ENCODE measurements around the gene ADAMTSL2. TPM values are rescaled to one million over a fixed set of nuclear protein-coding genes. Genes with fewer than 3 reads are reported as not detected.

The ADAMTSL2 gene
- total RNA-seq (under 0.01 TPM in 2 replicates), polyA plus RNA-seq (0.09 TPM in 1 of 2 replicates, not detected in the other), polyA minus RNA-seq (ENCODE audit: low replicate concordance) (0.20 TPM in 1 of 2 replicates, not detected in the other)
- 0.27 TPM in 1 of 2 replicates, not detected in the other for polyA plus RNA-seq (2012)

DNA sequence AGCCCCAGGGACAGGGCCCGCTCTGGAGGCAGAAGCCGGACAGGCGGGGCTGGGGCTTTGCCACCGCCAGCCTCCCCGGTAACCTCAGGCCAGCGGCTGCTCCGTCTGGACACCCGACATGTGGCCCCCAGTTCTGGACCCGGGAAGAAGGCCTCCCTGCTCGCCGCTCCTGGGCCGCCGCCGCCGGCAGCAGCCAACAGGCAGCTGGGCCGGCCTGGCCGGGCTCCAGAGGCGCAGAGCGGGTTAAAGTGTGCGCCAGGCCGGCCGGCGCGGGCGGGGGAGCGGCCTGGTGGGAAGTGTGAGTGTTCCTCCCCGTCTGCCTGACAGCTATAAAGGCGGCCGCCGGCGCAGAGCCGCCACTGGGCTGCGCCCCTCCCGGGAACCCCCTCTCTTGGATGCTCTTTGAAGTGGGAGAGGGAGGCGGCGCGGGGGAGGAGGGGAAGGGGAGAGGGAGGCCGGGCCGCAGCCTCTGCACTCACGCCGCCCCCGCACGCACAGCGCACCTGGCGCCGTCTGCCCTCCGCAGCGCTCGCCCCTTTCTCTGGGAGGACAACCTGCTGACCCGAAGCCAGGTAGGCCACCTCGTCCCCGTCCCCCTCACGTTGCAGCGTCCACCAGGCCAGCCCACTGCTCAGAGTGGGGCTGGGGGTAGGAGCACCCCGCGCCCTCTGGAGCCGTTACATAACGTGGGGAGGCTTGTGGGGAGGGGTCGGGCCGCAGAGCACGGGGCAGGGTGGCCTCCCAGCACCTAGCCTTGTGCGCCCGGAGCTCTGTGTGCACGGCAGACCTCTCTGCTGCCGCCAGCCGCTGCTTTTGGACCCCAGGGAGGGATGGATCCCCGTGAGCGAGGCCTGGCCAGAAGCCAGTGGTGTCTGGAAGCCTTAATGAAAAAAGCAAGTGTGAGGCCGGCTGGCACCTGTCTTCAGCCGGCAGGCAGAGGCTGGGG, at the start of gene ADAMTSL2:
ADAMTSL2 (plus strand) TSS at position 359 of the 946 bp plus-strand sequence. CDS start 2,009 bp downstream, outside the sequence.
- Histone ChIP-seq H3K4me1 (ENCODE audit: control insufficient read depth, extremely low read depth, insufficient read depth, low read length) (peaks cover 8% of the 10 kb centered on the region), H3K27ac (ENCODE audit: insufficient read depth, low read length) (no peak within 1 kb of the TSS), H3K9me3 (ENCODE audit: control insufficient read depth, insufficient read depth, low read depth, low read length) (no peaks in the 10 kb centered on the region), H3K9ac (ENCODE audit: insufficient read depth, low read length) (no peak within 1 kb of the TSS), H3K27me3 (ENCODE audit: control insufficient read depth, insufficient read depth, low read length) (peaks cover 18% of the 10 kb centered on the region), H2AFZ (ENCODE audit: low read length) (no peak within 1 kb of the TSS), H3K36me3 (ENCODE audit: control insufficient read depth, insufficient read depth, low read length) (no peaks in the 10 kb centered on the region), H3K79me2 (ENCODE audit: control insufficient read depth, insufficient read depth, low read length) (no peaks in the 10 kb centered on the region), H4K20me1 (ENCODE audit: control insufficient read depth, extremely low read depth, insufficient read depth, low read length) (no peaks in the 10 kb centered on the region), H3K4me3 (replicated peaks in 1 of 4; ENCODE audit: control extremely low read depth in 1 of 4, insufficient read depth in 1 of 4, low read depth in 3 of 4, low read length in 4 of 4) (peak within 1 kb of the TSS in 1 of 4 experiments; percentile 17), H3K4me2 (ENCODE audit: extremely low read depth, insufficient read depth, low read length) (peak within 1 kb of the TSS; percentile 25)
- TF ChIP-seq EZH2 (IDR thresholded peaks at IDR 0.05; ENCODE audit: low read length, missing control alignments): no peak
- TF ChIP-seq, protein P1, sequence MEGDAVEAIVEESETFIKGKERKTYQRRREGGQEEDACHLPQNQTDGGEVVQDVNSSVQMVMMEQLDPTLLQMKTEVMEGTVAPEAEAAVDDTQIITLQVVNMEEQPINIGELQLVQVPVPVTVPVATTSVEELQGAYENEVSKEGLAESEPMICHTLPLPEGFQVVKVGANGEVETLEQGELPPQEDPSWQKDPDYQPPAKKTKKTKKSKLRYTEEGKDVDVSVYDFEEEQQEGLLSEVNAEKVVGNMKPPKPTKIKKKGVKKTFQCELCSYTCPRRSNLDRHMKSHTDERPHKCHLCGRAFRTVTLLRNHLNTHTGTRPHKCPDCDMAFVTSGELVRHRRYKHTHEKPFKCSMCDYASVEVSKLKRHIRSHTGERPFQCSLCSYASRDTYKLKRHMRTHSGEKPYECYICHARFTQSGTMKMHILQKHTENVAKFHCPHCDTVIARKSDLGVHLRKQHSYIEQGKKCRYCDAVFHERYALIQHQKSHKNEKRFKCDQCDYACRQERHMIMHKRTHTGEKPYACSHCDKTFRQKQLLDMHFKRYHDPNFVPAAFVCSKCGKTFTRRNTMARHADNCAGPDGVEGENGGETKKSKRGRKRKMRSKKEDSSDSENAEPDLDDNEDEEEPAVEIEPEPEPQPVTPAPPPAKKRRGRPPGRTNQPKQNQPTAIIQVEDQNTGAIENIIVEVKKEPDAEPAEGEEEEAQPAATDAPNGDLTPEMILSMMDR (conservative IDR thresholded peaks at IDR 0.05 in 1 of 2, IDR thresholded peaks at IDR 0.05 in 1 of 2; ENCODE audit: low read depth in 1 of 2, low read length in 2 of 2): no peak
- peak; percentile 64 to 65 for DNase-seq (ENCODE audit: low read depth in 2 of 2)

DNA sequence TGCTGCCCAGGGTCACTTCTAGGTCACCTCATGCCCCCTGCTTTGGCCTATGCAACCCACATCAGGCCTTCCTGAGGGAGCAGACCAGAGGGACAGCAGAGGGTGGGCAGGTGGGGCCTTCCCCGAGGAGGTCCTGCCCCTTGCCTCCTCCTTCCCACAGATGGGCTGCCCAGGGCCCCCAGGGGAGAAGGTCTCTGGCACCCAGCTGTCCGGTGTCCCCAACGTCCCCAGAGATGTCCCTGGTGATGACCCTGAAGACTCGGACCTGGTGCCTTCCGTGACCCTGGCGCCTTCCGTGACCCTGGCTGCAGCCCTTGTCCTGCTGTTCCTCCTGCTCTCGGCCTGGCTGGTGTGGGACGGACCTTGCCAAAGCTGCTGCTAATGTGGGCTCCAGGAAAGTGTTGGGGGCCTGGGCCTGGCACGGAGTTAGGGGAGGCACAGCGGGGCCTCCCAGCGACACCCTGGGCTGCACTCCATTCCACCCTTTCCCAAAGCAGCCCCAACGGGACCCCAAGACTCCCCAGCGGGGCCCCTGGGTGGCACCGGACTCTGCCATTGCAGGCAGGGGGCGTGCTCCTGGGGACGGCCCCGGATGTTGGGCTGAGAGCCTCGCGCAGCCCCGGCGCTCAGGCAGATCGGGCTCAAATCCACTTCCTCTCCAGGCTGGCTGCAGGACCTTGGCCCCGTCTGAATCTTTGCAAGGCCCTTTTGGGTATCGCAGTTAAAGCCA, 48.8 kb upstream of the ADAMTSL2 start:
- Histone ChIP-seq H4K20me1 (ENCODE audit: control insufficient read depth, extremely low read depth, insufficient read depth, low read length) (no peaks in the 10 kb centered on the region), H3K27me3 (ENCODE audit: control insufficient read depth, insufficient read depth, low read length) (no peaks in the 10 kb centered on the region), H3K9me3 (ENCODE audit: control insufficient read depth, insufficient read depth, low read depth, low read length) (no peaks in the 10 kb centered on the region), H3K79me2 (ENCODE audit: control insufficient read depth, insufficient read depth, low read length) (no peaks in the 10 kb centered on the region), H2AFZ (ENCODE audit: low read length) (no peak overlapping the region), H3K36me3 (ENCODE audit: control insufficient read depth, insufficient read depth, low read length) (no peaks in the 10 kb centered on the region), H3K9ac (ENCODE audit: insufficient read depth, low read length) (no peak overlapping the region), H3K4me2 (ENCODE audit: extremely low read depth, insufficient read depth, low read length) (no peak overlapping the region), H3K4me1 (ENCODE audit: control insufficient read depth, extremely low read depth, insufficient read depth, low read length) (no peaks in the 10 kb centered on the region), H3K4me3 (replicated peaks in 1 of 4; ENCODE audit: control extremely low read depth in 1 of 4, insufficient read depth in 1 of 4, low read depth in 3 of 4, low read length in 4 of 4) (no peak overlapping the region), H3K27ac (ENCODE audit: insufficient read depth, low read length) (no peak overlapping the region)
- DNase-seq (ENCODE audit: low read depth in 2 of 2): no peak
- TF ChIP-seq, protein P1 (conservative IDR thresholded peaks at IDR 0.05 in 1 of 2, IDR thresholded peaks at IDR 0.05 in 1 of 2; ENCODE audit: low read depth in 1 of 2, low read length in 2 of 2): no peak
- no peak for TF ChIP-seq EZH2 (IDR thresholded peaks at IDR 0.05; ENCODE audit: low read length, missing control alignments)

DNA sequence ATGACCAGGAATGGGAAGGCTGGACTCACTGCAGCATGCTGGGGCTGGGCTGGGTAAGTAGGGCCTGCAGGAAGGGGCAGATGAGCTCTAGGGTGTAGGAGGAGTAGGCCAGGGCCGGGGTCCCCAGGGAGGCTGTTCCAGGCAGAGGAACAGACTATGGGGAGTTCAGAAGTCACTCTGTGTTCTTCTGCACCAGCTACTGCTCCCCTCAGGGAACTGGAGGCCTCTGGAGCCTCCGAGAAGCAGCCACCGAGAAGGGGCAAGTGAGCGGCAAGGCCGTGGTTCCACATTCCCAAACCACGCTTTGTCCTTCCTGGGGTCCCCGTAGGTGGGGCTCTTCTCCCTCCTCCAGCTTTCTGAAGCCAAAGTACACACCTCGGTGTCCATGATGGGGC, 47.2 kb upstream of the ADAMTSL2 start:
- Histone ChIP-seq H3K27me3 (ENCODE audit: control insufficient read depth, insufficient read depth, low read length) (no peaks in the 10 kb centered on the region), H3K4me1 (ENCODE audit: control insufficient read depth, extremely low read depth, insufficient read depth, low read length) (no peaks in the 10 kb centered on the region), H3K4me2 (ENCODE audit: extremely low read depth, insufficient read depth, low read length) (no peak overlapping the region), H4K20me1 (ENCODE audit: control insufficient read depth, extremely low read depth, insufficient read depth, low read length) (no peaks in the 10 kb centered on the region), H3K9me3 (ENCODE audit: control insufficient read depth, insufficient read depth, low read depth, low read length) (no peaks in the 10 kb centered on the region), H3K4me3 (replicated peaks in 1 of 4; ENCODE audit: control extremely low read depth in 1 of 4, insufficient read depth in 1 of 4, low read depth in 3 of 4, low read length in 4 of 4) (no peak overlapping the region), H3K9ac (ENCODE audit: insufficient read depth, low read length) (no peak overlapping the region), H3K36me3 (ENCODE audit: control insufficient read depth, insufficient read depth, low read length) (no peaks in the 10 kb centered on the region), H3K27ac (ENCODE audit: insufficient read depth, low read length) (no peak overlapping the region), H3K79me2 (ENCODE audit: control insufficient read depth, insufficient read depth, low read length) (no peaks in the 10 kb centered on the region), H2AFZ (ENCODE audit: low read length) (no peak overlapping the region)
- no peak for DNase-seq (ENCODE audit: low read depth in 2 of 2)
- TF ChIP-seq, protein P1 (conservative IDR thresholded peaks at IDR 0.05 in 1 of 2, IDR thresholded peaks at IDR 0.05 in 1 of 2; ENCODE audit: low read depth in 1 of 2, low read length in 2 of 2): no peak
- TF ChIP-seq EZH2 (IDR thresholded peaks at IDR 0.05; ENCODE audit: low read length, missing control alignments): no peak
